Loucy (cell line): ENCODE measurements around the gene E2F7.

ENCODE experiments used
- H2AFZ ChIP-seq: fragments of 200-600 bp; sonication (generic); 2 replicates; pipeline ENCODE4 v1.6.0; 2016; ENCODE audit warnings: antibody characterized with exemption, mild to moderate bottlenecking, low read length, moderate library complexity
- H3F3A ChIP-seq: fragments of 200-600 bp; 2 replicates; pipeline ENCODE4 v1.6.0; 2016; ENCODE audit warnings: antibody characterized with exemption, low read depth, mild to moderate bottlenecking
- H3K27me3 ChIP-seq: fragments of 200-600 bp; sonication (generic); 2 replicates; pipeline ENCODE4 v1.6.1; 2014; ENCODE audit warnings: low read length, mild to moderate bottlenecking; ENCODE audit not compliant: insufficient read depth, poor library complexity, severe bottlenecking
- H3K36me3 ChIP-seq: fragments of 200-600 bp; sonication (generic); 2 replicates; pipeline ENCODE4 v1.6.1; 2016; ENCODE audit warnings: low read length; ENCODE audit not compliant: insufficient read depth
- H3K4me1 ChIP-seq: fragments of 200-600 bp; sonication (generic); 2 replicates; pipeline ENCODE4 v1.5.1; 2014; ENCODE audit warnings: low read length, mild to moderate bottlenecking; ENCODE audit not compliant: insufficient read depth, poor library complexity, severe bottlenecking
- H3K4me2 ChIP-seq: fragments of 200-600 bp; sonication (generic); 2 replicates; pipeline ENCODE4 v1.6.0; 2014; ENCODE audit warnings: antibody characterized with exemption, low read length, low read depth, mild to moderate bottlenecking; ENCODE audit not compliant: poor library complexity, severe bottlenecking
- H3K4me3 ChIP-seq: fragments of 200-600 bp; sonication (generic); 2 replicates; pipeline ENCODE4 v1.5.1; 2014; ENCODE audit warnings: low read length, mild to moderate bottlenecking, mixed read lengths; ENCODE audit not compliant: poor library complexity, severe bottlenecking
- H3K79me2 ChIP-seq: fragments of 200-600 bp; sonication (generic); 2 replicates; pipeline ENCODE4 v1.6.1; 2014; ENCODE audit warnings: low read length; ENCODE audit not compliant: insufficient read depth
- H3K9ac ChIP-seq: fragments of 200-600 bp; sonication (generic); 2 replicates; pipeline ENCODE4 v1.6.0; 2014; ENCODE audit warnings: mild to moderate bottlenecking, low read depth, low read length, moderate library complexity; ENCODE audit not compliant: poor library complexity, severe bottlenecking
- H3K9me2 ChIP-seq: fragments of 200-600 bp; sonication (generic); replicated peaks from 2 replicates; pipeline ENCODE4 v1.6.1; 2016; ENCODE audit warnings: low read depth, low read length, mixed read lengths
- H3K9me3 ChIP-seq: fragments of 200-600 bp; sonication (generic); 2 replicates; pipeline ENCODE4 v1.6.1; 2014; ENCODE audit warnings: mild to moderate bottlenecking, antibody characterized with exemption, low read length, low read depth; ENCODE audit not compliant: insufficient read depth
- H4K20me1 ChIP-seq: fragments of 200-600 bp; sonication (generic); 2 replicates; pipeline ENCODE4 v1.6.0; 2014; ENCODE audit warnings: antibody characterized with exemption, low read length, mild to moderate bottlenecking; ENCODE audit not compliant: insufficient read depth, poor library complexity, severe bottlenecking
- CTCF ChIP-seq: fragments of 200-600 bp; sonication (generic); conservative IDR thresholded peaks from 2 replicates; pipeline ENCODE4 v1.5.1; 2014; ENCODE audit warnings: mild to moderate bottlenecking, antibody characterized with exemption, low read length
- EZH2phosphoT487 ChIP-seq: fragments of 200-600 bp; IDR thresholded peaks from 2 replicates; pipeline ENCODE4 v1.6.1; 2018; ENCODE audit warnings: antibody characterized with exemption, mild to moderate bottlenecking, moderate library complexity, borderline replicate concordance

The E2F7 gene

GRCh38 chr12:77001276-77001675 lies 64.1 kb downstream of the E2F7 start:
- Histone ChIP-seq H3K36me3 (no peaks in the 10 kb centered on the region), H3K4me2 (no peak overlapping the region), H2AFZ (no peak overlapping the region), H3K9me2 (no peaks in the 10 kb centered on the region), H3K9me3 (no peaks in the 10 kb centered on the region), H3F3A (no peaks in the 10 kb centered on the region), H3K27me3 (no peaks in the 10 kb centered on the region), H3K79me2 (no peaks in the 10 kb centered on the region), H4K20me1 (no peaks in the 10 kb centered on the region), H3K9ac (no peak overlapping the region), H3K4me3 (no peak overlapping the region), H3K4me1 (no peaks in the 10 kb centered on the region)
- no peak for TF ChIP-seq CTCF
- no peak for TF ChIP-seq EZH2phosphoT487

GRCh38 chr12:76998908-76999556 lies 66.3 kb downstream of the E2F7 start:
- Histone ChIP-seq H3K4me2 (no peak overlapping the region), H3K4me1 (no peaks in the 10 kb centered on the region), H3K79me2 (no peaks in the 10 kb centered on the region), H3K36me3 (no peaks in the 10 kb centered on the region), H3K9me2 (no peaks in the 10 kb centered on the region), H4K20me1 (no peaks in the 10 kb centered on the region), H3K4me3 (no peak overlapping the region), H2AFZ (no peak overlapping the region), H3F3A (no peaks in the 10 kb centered on the region), H3K27me3 (no peaks in the 10 kb centered on the region), H3K9ac (no peak overlapping the region), H3K9me3 (no peaks in the 10 kb centered on the region)
- TF ChIP-seq CTCF = no peak
- TF ChIP-seq EZH2phosphoT487 = no peak

DNA sequence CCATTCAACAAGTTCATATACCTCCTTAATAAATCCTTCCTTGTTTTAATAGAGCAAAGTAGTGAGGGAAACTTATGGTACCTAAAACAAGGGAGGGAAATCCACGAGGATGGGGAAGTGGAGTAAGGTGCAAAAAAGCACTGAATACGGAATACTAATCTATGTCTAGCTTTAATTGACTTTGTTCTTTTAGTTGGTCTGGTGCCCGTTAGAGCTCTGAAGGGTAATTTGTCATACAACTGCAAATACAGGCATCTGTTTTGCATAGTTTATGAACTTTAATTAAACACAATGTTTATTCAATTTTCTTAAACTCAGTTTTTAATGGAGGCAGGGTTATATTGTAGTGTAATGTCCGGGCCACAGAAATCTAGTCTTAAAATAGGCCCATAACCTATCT lies 67.0 kb downstream of the E2F7 start:
- Histone ChIP-seq H3K9ac (no peak overlapping the region), H3K27me3 (no peaks in the 10 kb centered on the region), H3K4me2 (no peak overlapping the region), H3K79me2 (no peaks in the 10 kb centered on the region), H3K9me2 (no peaks in the 10 kb centered on the region), H3F3A (no peaks in the 10 kb centered on the region), H3K4me1 (no peaks in the 10 kb centered on the region), H3K9me3 (no peaks in the 10 kb centered on the region), H3K36me3 (no peaks in the 10 kb centered on the region), H2AFZ (no peak overlapping the region), H3K4me3 (no peak overlapping the region), H4K20me1 (no peaks in the 10 kb centered on the region)
- TF ChIP-seq EZH2phosphoT487 = no peak
- no peak for TF ChIP-seq CTCF
